Trophoblast cell (in vitro differentiated cells and primary cell): Measurements from ENCODE around the gene AMT.
"Not testable (repeated sequence)": the region's sequence is repeated elsewhere in the genome, so short reads cannot be mapped to it uniquely, and the experiment has no call there.

Experiments
- DNase-seq, 2 donors: peaks; one replicate each; pipeline ENCODE4 v3.0.0-alpha.2; 2016
- H2AFZ ChIP-seq: 2 replicates; pipeline ENCODE4 v1.6.1; 2013; ENCODE audit warnings: low read length, moderate library complexity, mild to moderate bottlenecking; ENCODE audit not compliant: insufficient read depth, poor library complexity
- H2AK5ac ChIP-seq: 2 replicates; pipeline ENCODE4 v1.6.1; 2013; ENCODE audit warnings: mild to moderate bottlenecking, low read length
- H2BK120ac ChIP-seq: 2 replicates; pipeline ENCODE4 v1.6.1; 2013; ENCODE audit warnings: low read length, mild to moderate bottlenecking, moderate library complexity; ENCODE audit not compliant: insufficient read depth, poor library complexity
- H2BK12ac ChIP-seq: 2 replicates; pipeline ENCODE4 v1.6.1; 2013; ENCODE audit warnings: mild to moderate bottlenecking, low read length, moderate library complexity
- H2BK5ac ChIP-seq: 2 replicates; pipeline ENCODE4 v1.6.1; 2013; ENCODE audit warnings: low read length, low read depth, moderate library complexity, mild to moderate bottlenecking; ENCODE audit not compliant: poor library complexity
- H3K14ac ChIP-seq: 2 replicates; pipeline ENCODE4 v1.6.1; 2013; ENCODE audit warnings: mild to moderate bottlenecking, low read length
- H3K18ac ChIP-seq: 2 replicates; pipeline ENCODE4 v1.6.1; 2013; ENCODE audit warnings: mild to moderate bottlenecking, low read length
- H3K23ac ChIP-seq: 2 replicates; pipeline ENCODE4 v1.6.1; 2013; ENCODE audit warnings: low read length
- H3K27ac ChIP-seq: 2 replicates; pipeline ENCODE4 v1.5.1; 2013; ENCODE audit warnings: low read depth, mild to moderate bottlenecking, inconsistent platforms, low read length, moderate library complexity
- H3K27me3 ChIP-seq: 2 replicates; pipeline ENCODE4 v1.6.1; 2013; ENCODE audit warnings: inconsistent platforms, mild to moderate bottlenecking, low read length, moderate library complexity; ENCODE audit not compliant: insufficient read depth
- H3K36me3 ChIP-seq, 2 experiments: 1 replicate in 1 of 2; 2 replicates in 1 of 2; pipeline ENCODE4 v1.6.1; 2013; ENCODE audit warnings: low read length in 2 of 2, mild to moderate bottlenecking in 2 of 2, moderate library complexity in 1 of 2; ENCODE audit not compliant: insufficient read depth in 2 of 2, control insufficient read depth in 1 of 2
- H3K4ac ChIP-seq: 2 replicates; pipeline ENCODE4 v1.6.1; 2013; ENCODE audit warnings: low read depth, mild to moderate bottlenecking, low read length, moderate library complexity
- H3K4me1 ChIP-seq, 2 experiments: 1 replicate in 1 of 2; 2 replicates in 1 of 2; pipeline ENCODE4 v1.6.1; 2013; ENCODE audit warnings: low read length in 2 of 2, mild to moderate bottlenecking in 2 of 2, moderate library complexity in 1 of 2; ENCODE audit not compliant: insufficient read depth in 2 of 2, control insufficient read depth in 1 of 2
- H3K4me2 ChIP-seq: 2 replicates; pipeline ENCODE4 v1.6.1; 2013; ENCODE audit warnings: inconsistent platforms, mild to moderate bottlenecking, low read length, moderate library complexity
- H3K4me3 ChIP-seq: 2 replicates; pipeline ENCODE4 v1.5.1; 2013; ENCODE audit warnings: mild to moderate bottlenecking, low read depth, low read length, inconsistent platforms
- H3K79me1 ChIP-seq: one replicate; pipeline ENCODE4 v1.6.1; 2013; ENCODE audit warnings: low read length
- H3K79me2 ChIP-seq: 2 replicates; pipeline ENCODE4 v1.6.1; 2013; ENCODE audit warnings: low read length, mild to moderate bottlenecking; ENCODE audit not compliant: control insufficient read depth, insufficient read depth, poor library complexity
- H3K9ac ChIP-seq: 2 replicates; pipeline ENCODE4 v1.6.1; 2013; ENCODE audit warnings: mild to moderate bottlenecking, low read length
- H3K9me3 ChIP-seq: 2 replicates; pipeline ENCODE4 v1.6.1; 2013; ENCODE audit warnings: low read depth, mild to moderate bottlenecking, control low read depth, inconsistent platforms, low read length; ENCODE audit not compliant: insufficient read depth
- H4K12ac ChIP-seq: 2 replicates; pipeline ENCODE4 v1.6.1; 2013; ENCODE audit warnings: low read depth, mild to moderate bottlenecking, low read length, moderate library complexity
- H4K8ac ChIP-seq: 2 replicates; pipeline ENCODE4 v1.6.1; 2013; ENCODE audit warnings: low read depth, mild to moderate bottlenecking, low read length, moderate library complexity
- H4K91ac ChIP-seq: one replicate; pipeline ENCODE4 v1.6.1; 2013; ENCODE audit warnings: low read depth, mild to moderate bottlenecking, low read length, moderate library complexity
- WGBS: extraction: QIAGEN DNeasy Blood & Tissue Kit; methylation state at CpG from one replicate; pipeline ENCODE4 v1.1.7; 2013; ENCODE audit warnings: missing lambda C conversion rate; ENCODE audit not compliant: insufficient read length, insufficient coverage; ENCODE audit errors: extremely low coverage; 5-methylcytosine and 5-hydroxymethylcytosine counted together

AMT gene

GRCh38 chr3:49405570-49405969 is 16.7 kb downstream of the AMT start:
- H4K91ac ChIP-seq, H3K9ac ChIP-seq, H3K27ac ChIP-seq, H3K4me1 ChIP-seq, H2AK5ac ChIP-seq, H3K9me3 ChIP-seq, H3K4me2 ChIP-seq, H4K8ac ChIP-seq, H3K36me3 ChIP-seq, H2AFZ ChIP-seq, H3K18ac ChIP-seq, H2BK120ac ChIP-seq, H3K27me3 ChIP-seq, H2BK5ac ChIP-seq, DNase-seq, H4K12ac ChIP-seq, H3K79me1 ChIP-seq, H3K14ac ChIP-seq, H3K23ac ChIP-seq, H3K4me3 ChIP-seq, H2BK12ac ChIP-seq: not testable (repeated sequence)
- H3K79me2 ChIP-seq: peaks cover 32% of the 10 kb centered on the region
- no CpG with 5 or more reads among the region's 9 CpGs for WGBS
- H3K4ac ChIP-seq: peak overlapping the region; percentile 93

DNA sequence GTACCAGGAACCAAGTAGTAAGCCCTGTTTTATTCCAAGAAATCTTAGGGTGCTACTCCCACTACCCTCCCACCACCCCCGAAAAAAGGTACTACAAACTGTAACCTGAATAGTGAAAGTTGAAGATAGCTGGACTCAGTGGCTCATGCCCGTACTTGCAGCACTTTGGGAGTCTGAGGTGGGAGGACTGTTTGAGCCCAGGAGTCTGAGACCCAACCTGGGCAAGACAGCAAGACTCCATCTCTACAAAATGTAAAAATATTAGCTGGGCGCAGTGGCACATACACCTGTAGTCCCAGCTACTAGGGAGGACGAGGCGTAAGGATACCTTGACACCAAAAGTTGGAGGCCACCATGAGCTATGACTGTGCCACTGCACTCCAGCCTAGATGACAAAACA is 18.4 kb downstream of the AMT start:
- H2AK5ac ChIP-seq: no peak overlapping the region
- WGBS: no CpG with 5 or more reads among the region's 5 CpGs

GRCh38 chr3:49401766-49402165 is 20.5 kb downstream of the AMT start:
- DNase-seq: no peak
- no CpG with 5 or more reads among the region's 2 CpGs for WGBS
- Histone ChIP-seq H2BK12ac (no peak overlapping the region), H3K4me3 (no peak overlapping the region), H3K9ac (no peak overlapping the region), H3K27ac (no peak overlapping the region), H2BK120ac (no peak overlapping the region), H3K36me3 (peaks cover 7 to 12% of the 10 kb centered on the region in 2 experiments), H4K12ac (no peak overlapping the region), H3K79me2 (peaks cover 30% of the 10 kb centered on the region), H3K23ac (no peak overlapping the region), H3K18ac (no peak overlapping the region), H2AK5ac (no peak overlapping the region), H4K8ac (no peak overlapping the region), H3K4me2 (no peak overlapping the region), H4K91ac (no peak overlapping the region), H3K9me3 (no peaks in the 10 kb centered on the region), H3K79me1 (no peaks in the 10 kb centered on the region), H3K14ac (no peak overlapping the region), H3K4me1 (peaks cover 1 to 5% of the 10 kb centered on the region in 2 experiments), H2BK5ac (no peak overlapping the region), H3K27me3 (no peaks in the 10 kb centered on the region), H3K4ac (peak overlapping the region; percentile 94), H2AFZ (no peak overlapping the region)

More for the DNA sequence above, 18.4 kb downstream of the AMT start:
- Histone ChIP-seq H3K79me2 (peaks cover 30% of the 10 kb centered on the region), H3K9ac (no peak overlapping the region), H3K27ac (no peak overlapping the region), H3K18ac (no peak overlapping the region), H3K23ac (no peak overlapping the region), H2BK120ac (no peak overlapping the region), H3K36me3 (peaks cover 5 to 8% of the 10 kb centered on the region in 2 experiments), H4K12ac (no peak overlapping the region), H2BK5ac (no peak overlapping the region), H3K79me1 (no peaks in the 10 kb centered on the region), H3K14ac (no peak overlapping the region), H2BK12ac (no peak overlapping the region), H3K27me3 (no peaks in the 10 kb centered on the region), H3K4me3 (no peak overlapping the region), H2AFZ (no peak overlapping the region), H3K4me1 (peaks cover 3 to 5% of the 10 kb centered on the region in 2 experiments), H3K4me2 (no peak overlapping the region), H3K9me3 (no peaks in the 10 kb centered on the region), H4K8ac (no peak overlapping the region), H4K91ac (no peak overlapping the region), H3K4ac (peak overlapping the region; percentile 95)
- DNase-seq: no peak

DNA sequence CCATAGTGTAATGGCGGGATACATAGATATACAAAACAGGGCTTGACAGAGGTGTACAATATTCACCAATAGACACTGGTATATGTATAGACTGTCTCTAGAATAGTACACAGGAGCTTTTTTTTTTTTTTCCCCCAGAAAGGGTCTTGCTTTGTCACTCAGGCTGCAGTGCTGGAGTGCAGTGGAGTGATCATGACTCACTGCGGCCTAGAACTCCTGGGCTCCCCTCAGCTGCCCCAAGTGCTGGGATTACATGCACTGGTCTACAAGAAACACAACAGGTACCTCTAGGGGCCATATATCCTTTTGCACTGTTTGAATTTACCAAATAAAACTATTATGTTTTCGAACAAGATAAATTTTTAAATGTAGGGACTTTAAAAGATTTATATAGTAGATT is 22.8 kb downstream of the AMT start:
- H4K12ac ChIP-seq: no peak overlapping the region
- no peak overlapping the region for H4K8ac ChIP-seq
- H3K9me3 ChIP-seq: no peaks in the 10 kb centered on the region
- no peaks in the 10 kb centered on the region for H3K4me1 ChIP-seq
- no peak overlapping the region for H2AK5ac ChIP-seq
- peak overlapping the region; percentile 86 for H3K4ac ChIP-seq
- H2BK120ac ChIP-seq: no peak overlapping the region
- H3K79me2 ChIP-seq: peaks cover 35% of the 10 kb centered on the region
- no peak overlapping the region for H3K18ac ChIP-seq
- no peak overlapping the region for H3K23ac ChIP-seq
- H3K9ac ChIP-seq: no peak overlapping the region
- H3K36me3 ChIP-seq: peaks cover 15 to 21% of the 10 kb centered on the region in 2 experiments
- DNase-seq: no peak
- H2AFZ ChIP-seq: no peak overlapping the region
- no peak overlapping the region for H2BK12ac ChIP-seq
- no peak overlapping the region for H2BK5ac ChIP-seq
- H3K27me3 ChIP-seq: no peaks in the 10 kb centered on the region
- no CpG with 5 or more reads among the region's 3 CpGs for WGBS
- H3K79me1 ChIP-seq: no peaks in the 10 kb centered on the region
- no peak overlapping the region for H3K4me2 ChIP-seq
- H4K91ac ChIP-seq: no peak overlapping the region
- no peak overlapping the region for H3K27ac ChIP-seq
- no peak overlapping the region for H3K4me3 ChIP-seq
- H3K14ac ChIP-seq: no peak overlapping the region
